Suppressor macrophage treated with lipopolysaccharide for 4 hours (primary cell): ENCODE results near the gene IFTAP.
A peak's percentile ranks its signal among the peaks of the same experiment; 100 is the strongest.
"Not testable (repeated sequence)": the region's sequence is repeated elsewhere in the genome, so short reads cannot be mapped to it uniquely, and the experiment has no call there.

Experiments
- DNase-seq: peaks from one replicate; pipeline ENCODE4 v3.0.0-alpha.2; 2020

IFTAP gene

GRCh38 chr11:36661359-36661758 is 67.1 kb downstream of the IFTAP start:
- not testable (repeated sequence) for DNase-seq

- DNase-seq, result peak; percentile 65
These were observed 78.6 kb downstream of the IFTAP start for GRCh38 chr11:36672815-36673450.

GRCh38 chr11:36679547-36679946 is 85.2 kb downstream of the IFTAP start:
- DNase-seq, result not testable (repeated sequence)

GRCh38 chr11:36683818-36684217 is 89.5 kb downstream of the IFTAP start:
- DNase-seq, result no peak

GRCh38 chr11:36684840-36685801 is 90.8 kb downstream of the IFTAP start:
- DNase-seq, result no peak

GRCh38 chr11:36688132-36688531 is 93.8 kb downstream of the IFTAP start:
- no peak for DNase-seq

- no peak for DNase-seq
These were observed 94.4 kb downstream of the IFTAP start for GRCh38 chr11:36688571-36689291.

- DNase-seq, result no peak
These were observed 95.1 kb downstream of the IFTAP start for GRCh38 chr11:36689442-36689841.

- DNase-seq, result no peak
These were observed 98.4 kb downstream of the IFTAP start for GRCh38 chr11:36692704-36693103.

GRCh38 chr11:36693139-36693843 is 99.0 kb downstream of the IFTAP start:
- no peak for DNase-seq

- no peak for DNase-seq
These were observed 100.8 kb downstream of the IFTAP start for GRCh38 chr11:36695111-36695510.

- no peak for DNase-seq
These were observed 101.3 kb downstream of the IFTAP start for GRCh38 chr11:36695571-36695970.

- DNase-seq, result no peak
These were observed 102.2 kb downstream of the IFTAP start for GRCh38 chr11:36696550-36696949.

GRCh38 chr11:36699271-36699670 is 105.0 kb downstream of the IFTAP start:
- DNase-seq, result no peak

- DNase-seq, result no peak
These were observed 105.9 kb downstream of the IFTAP start for GRCh38 chr11:36700246-36700645.

GRCh38 chr11:36702330-36703054 is 108.2 kb downstream of the IFTAP start:
- peak; percentile 66 for DNase-seq

GRCh38 chr11:36703055-36703404 is 108.7 kb downstream of the IFTAP start:
- DNase-seq, result peak; percentile 39
